Measurements from ENCODE around the gene KRT71.

The KRT71 gene

GRCh38 chr12:52558781-52559445, 6.0 kb upstream of the KRT71 start:
- TF ChIP-seq CTCF (IDR thresholded peaks at IDR 0.05), result no peak

GRCh38 chr12:52557476-52557875, 4.5 kb upstream of the KRT71 start:
- TF ChIP-seq CTCF (IDR thresholded peaks at IDR 0.05), result no peak

- no peak for TF ChIP-seq CTCF (IDR thresholded peaks at IDR 0.05)
Measured at GRCh38 chr12:52555577-52555976, 2.6 kb upstream of the KRT71 start.

- no peak for TF ChIP-seq CTCF (IDR thresholded peaks at IDR 0.05)
Measured at GRCh38 chr12:52552055-52552454, 890 bp downstream of the KRT71 start.

GRCh38 chr12:52551216-52551865, 1.6 kb downstream of the KRT71 start:
- TF ChIP-seq CTCF (IDR thresholded peaks at IDR 0.05), result no peak

GRCh38 chr12:52546126-52546525, 6.8 kb downstream of the KRT71 start:
- TF ChIP-seq CTCF (IDR thresholded peaks at IDR 0.05), result no peak

- TF ChIP-seq CTCF (IDR thresholded peaks at IDR 0.05), result no peak
Measured at GRCh38 chr12:52543985-52544883, 8.7 kb downstream of the KRT71 start.
